WTC11 (cell line): Measurements from ENCODE around the gene DUSP2. TPM values are rescaled to one million over a fixed set of nuclear protein-coding genes. Genes with fewer than 3 reads are reported as not detected.

Experiments used
- ATAC-seq: fragments of 200-7000 bp; cut with Tn5 transposase; 2 replicates; pipeline ENCODE4 v1.10.0; 2021; ENCODE audit warnings: mild to moderate bottlenecking, moderate library complexity
- CTCF ChIA-PET: fragments of 300-600 bp; sonication (Branson Sonifier 250); formaldehyde crosslinking; loops from one replicate; lab custom pipeline; 2021; ENCODE audit warnings: antibody characterized with exemption; lab: Charles Lee
- POLR2A ChIA-PET: fragments of 350-600 bp; sonication (Branson Sonifier 250); formaldehyde crosslinking; loops from one replicate; lab custom pipeline; 2021; ENCODE audit warnings: antibody characterized with exemption; lab: Charles Lee
- DNase-seq: peaks from one replicate; pipeline ENCODE4 v3.0.0; 2021; ENCODE audit warnings: low spot score
- H3K27ac Mint-ChIP-seq: 2 replicates; pipeline ENCODE4 v1.8.0; 2021; ENCODE audit warnings: mixed read lengths
- H3K27me3 Mint-ChIP-seq: 2 replicates; pipeline ENCODE4 v1.8.0; 2021; ENCODE audit warnings: low read depth, mild to moderate bottlenecking, moderate library complexity, mixed read lengths
- H3K36me3 Mint-ChIP-seq: 2 replicates; pipeline ENCODE4 v1.8.0; 2021; ENCODE audit warnings: mixed read lengths
- H3K4me1 Mint-ChIP-seq: 2 replicates; pipeline ENCODE4 v1.8.0; 2022; ENCODE audit warnings: mixed read lengths
- H3K4me3 Mint-ChIP-seq: 2 replicates; pipeline ENCODE4 v1.8.0; 2021; ENCODE audit warnings: mild to moderate bottlenecking, moderate library complexity, mixed read lengths
- H3K9me3 Mint-ChIP-seq: 2 replicates; pipeline ENCODE4 v1.8.0; 2021; ENCODE audit warnings: mixed read lengths
- CREM ChIP-seq: sonication (generic); formaldehyde crosslinking; IDR thresholded peaks from 2 replicates; pipeline ENCODE4 v1.8.1; 2022; ENCODE audit warnings: mild to moderate bottlenecking, missing genetic modification reagents, moderate library complexity
- ESRRA ChIP-seq: sonication (generic); formaldehyde crosslinking; IDR thresholded peaks from 2 replicates; pipeline ENCODE4 v1.8.1; 2022; ENCODE audit warnings: mild to moderate bottlenecking, missing genetic modification reagents, borderline replicate concordance
- FOXP1 ChIP-seq: sonication (generic); formaldehyde crosslinking; IDR thresholded peaks from 2 replicates; pipeline ENCODE4 v1.8.0; 2022; ENCODE audit warnings: missing genetic modification reagents, mild to moderate bottlenecking, moderate library complexity, borderline replicate concordance
- FOXP4 ChIP-seq: sonication (generic); formaldehyde crosslinking; IDR thresholded peaks from 2 replicates; pipeline ENCODE4 v1.8.0; 2022; ENCODE audit warnings: mild to moderate bottlenecking, missing genetic modification reagents
- GTF2I ChIP-seq: fragments of 250-450 bp; sonication (Bioruptor Pico); conservative IDR thresholded peaks from 2 replicates; pipeline ENCODE4 v1.4.0; 2021; ENCODE audit warnings: mild to moderate bottlenecking
- MYBL2 ChIP-seq: sonication (generic); formaldehyde crosslinking; IDR thresholded peaks from 2 replicates; pipeline ENCODE4 v1.8.1; 2023; ENCODE audit warnings: mild to moderate bottlenecking, moderate library complexity, missing genetic modification reagents
- NR1H2 ChIP-seq: sonication (generic); formaldehyde crosslinking; IDR thresholded peaks from 2 replicates; pipeline ENCODE4 v1.9.0; 2021; ENCODE audit warnings: mild to moderate bottlenecking, moderate library complexity, missing genetic modification reagents
- OVOL2 ChIP-seq: fragments of 250-450 bp; sonication (Bioruptor Pico); IDR thresholded peaks from 2 replicates; pipeline ENCODE4 v1.9.0; 2021; ENCODE audit warnings: mild to moderate bottlenecking, borderline replicate concordance
- SMAD4 ChIP-seq: sonication (generic); formaldehyde crosslinking; IDR thresholded peaks from 2 replicates; pipeline ENCODE4 v1.8.0; 2022; ENCODE audit warnings: mild to moderate bottlenecking, missing genetic modification reagents
- SOX15 ChIP-seq: fragments of 250-450 bp; sonication (Bioruptor Pico); IDR thresholded peaks from 2 replicates; pipeline ENCODE4 v1.9.0; 2021; ENCODE audit warnings: mild to moderate bottlenecking
- ZBTB21 ChIP-seq: sonication (generic); formaldehyde crosslinking; IDR thresholded peaks from 2 replicates; pipeline ENCODE4 v1.8.1; 2023; ENCODE audit warnings: mild to moderate bottlenecking, missing genetic modification reagents, borderline replicate concordance
- total RNA-seq: library from RNA; stranded (reverse); gene quantifications from 3 replicates; pipeline ENCODE4 v1.2.3, GENCODE V29; 2021
- TF ChIP-seq, protein P1 (sequence below): sonication (generic); formaldehyde crosslinking; IDR thresholded peaks from 2 replicates; pipeline ENCODE4 v1.8.1; 2022; ENCODE audit warnings: mild to moderate bottlenecking, moderate library complexity, missing genetic modification reagents
- TF ChIP-seq, protein P2 (sequence below): fragments of 250-450 bp; sonication (Bioruptor Pico); IDR thresholded peaks from 2 replicates; pipeline ENCODE4 v2.1.2; 2022; ENCODE audit warnings: mild to moderate bottlenecking, moderate library complexity
- TF ChIP-seq, protein P3 (sequence below): fragments of 250-450 bp; sonication (Bioruptor Pico); IDR thresholded peaks from 2 replicates; pipeline ENCODE4 v1.9.0; 2021; ENCODE audit warnings: moderate library complexity, mild to moderate bottlenecking, inconsistent platforms, borderline replicate concordance

Gene DUSP2
- total RNA-seq, 1 experiment from 2014 or later = 4.7 TPM

- TF ChIP-seq, protein P1, sequence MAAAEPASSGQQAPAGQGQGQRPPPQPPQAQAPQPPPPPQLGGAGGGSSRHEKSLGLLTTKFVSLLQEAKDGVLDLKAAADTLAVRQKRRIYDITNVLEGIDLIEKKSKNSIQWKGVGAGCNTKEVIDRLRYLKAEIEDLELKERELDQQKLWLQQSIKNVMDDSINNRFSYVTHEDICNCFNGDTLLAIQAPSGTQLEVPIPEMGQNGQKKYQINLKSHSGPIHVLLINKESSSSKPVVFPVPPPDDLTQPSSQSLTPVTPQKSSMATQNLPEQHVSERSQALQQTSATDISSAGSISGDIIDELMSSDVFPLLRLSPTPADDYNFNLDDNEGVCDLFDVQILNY = no peak
- TF ChIP-seq, protein P2, sequence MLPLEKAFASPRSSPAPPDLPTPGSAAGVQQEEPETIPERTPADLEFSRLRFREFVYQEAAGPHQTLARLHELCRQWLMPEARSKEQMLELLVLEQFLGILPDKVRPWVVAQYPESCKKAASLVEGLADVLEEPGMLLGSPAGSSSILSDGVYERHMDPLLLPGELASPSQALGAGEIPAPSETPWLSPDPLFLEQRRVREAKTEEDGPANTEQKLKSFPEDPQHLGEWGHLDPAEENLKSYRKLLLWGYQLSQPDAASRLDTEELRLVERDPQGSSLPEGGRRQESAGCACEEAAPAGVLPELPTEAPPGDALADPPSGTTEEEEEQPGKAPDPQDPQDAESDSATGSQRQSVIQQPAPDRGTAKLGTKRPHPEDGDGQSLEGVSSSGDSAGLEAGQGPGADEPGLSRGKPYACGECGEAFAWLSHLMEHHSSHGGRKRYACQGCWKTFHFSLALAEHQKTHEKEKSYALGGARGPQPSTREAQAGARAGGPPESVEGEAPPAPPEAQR (CRISPR knock-in tag) = no peak
- no peak for TF ChIP-seq SOX15
- no peak for TF ChIP-seq ESRRA (CRISPR knock-in tag)
- DNase-seq (no peak), ATAC-seq (no peak)
- POLR2A ChIA-PET = interaction anchor here (0.5 kb wide), 1 partner anchor 113 kb away, joined by 4 read pairs; no protein-coding TSS in a partner anchor
- Mint-ChIP-seq H3K27me3 (no peaks in the 10 kb centered on the region; the same call in 1 of the 2 replicates), H3K4me1 (peaks cover 22% of the 10 kb centered on the region), H3K4me3 (no peak overlapping the region), H3K9me3 (peaks cover 3% of the 10 kb centered on the region; the same call in 1 of the 2 replicates), H3K36me3 (no peaks in the 10 kb centered on the region), H3K27ac (no peak overlapping the region)
- CTCF ChIA-PET = interaction anchor here (0.8 to 3.9 kb wide), 3 partner anchors 13 to 134 kb away, joined by 3 to 23 read pairs (median 7); no protein-coding TSS in a partner anchor
Observed at GRCh38 chr2:96156926-96157648, 11.8 kb upstream of the DUSP2 start.

GRCh38 chr2:96156011-96156820 is 11.0 kb upstream of the DUSP2 start:
- DNase-seq = no peak
- H3K4me3 Mint-ChIP-seq = no peak overlapping the region
- peaks cover 3% of the 10 kb centered on the region; the same call in 1 of the 2 replicates for H3K9me3 Mint-ChIP-seq
- no peak for ATAC-seq
- peaks cover 30% of the 10 kb centered on the region for H3K4me1 Mint-ChIP-seq
- TF ChIP-seq FOXP1 (CRISPR knock-in tag) = no peak
- TF ChIP-seq, protein P3, sequence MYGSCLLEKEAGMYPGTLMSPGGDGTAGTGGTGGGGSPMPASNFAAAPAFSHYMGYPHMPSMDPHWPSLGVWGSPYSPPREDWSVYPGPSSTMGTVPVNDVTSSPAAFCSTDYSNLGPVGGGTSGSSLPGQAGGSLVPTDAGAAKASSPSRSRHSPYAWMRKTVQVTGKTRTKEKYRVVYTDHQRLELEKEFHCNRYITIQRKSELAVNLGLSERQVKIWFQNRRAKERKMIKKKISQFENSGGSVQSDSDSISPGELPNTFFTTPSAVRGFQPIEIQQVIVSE (CRISPR knock-in tag) = no peak
- TF ChIP-seq SOX15 = no peak
- no peak for TF ChIP-seq ZBTB21
- TF ChIP-seq OVOL2 (CRISPR knock-in tag) = no peak
- no peak for TF ChIP-seq MYBL2 (CRISPR knock-in tag)
- TF ChIP-seq FOXP4 (CRISPR knock-in tag) = no peak
- no peak for TF ChIP-seq SMAD4 (CRISPR knock-in tag)
- H3K27ac Mint-ChIP-seq = no peak overlapping the region
- H3K36me3 Mint-ChIP-seq = no peaks in the 10 kb centered on the region
- POLR2A ChIA-PET = interaction anchor here (0.5 to 0.7 kb wide), 2 partner anchors 52 to 114 kb away, joined by 3 to 4 read pairs; partner anchors contain the start of gene STARD7
- H3K27me3 Mint-ChIP-seq = no peaks in the 10 kb centered on the region; the same call in 1 of the 2 replicates
- CTCF ChIA-PET = interaction anchor here (0.8 to 3.9 kb wide), 3 partner anchors 12 to 18 kb away, joined by 3 to 23 read pairs (median 4); no protein-coding TSS in a partner anchor

- no peak for ATAC-seq
- no peaks in the 10 kb centered on the region for H3K36me3 Mint-ChIP-seq
- peaks cover 30% of the 10 kb centered on the region for H3K4me1 Mint-ChIP-seq
- CTCF ChIA-PET = interaction anchor here (0.8 to 1.0 kb wide), 4 partner anchors 15 to 20 kb away, joined by 3 to 4 read pairs (median 4); partner anchors contain the start of gene ASTL
- H3K27ac Mint-ChIP-seq = no peak overlapping the region
- H3K9me3 Mint-ChIP-seq = no peaks in the 10 kb centered on the region
- TF ChIP-seq SOX15 = no peak
- TF ChIP-seq GTF2I (CRISPR knock-in tag) = no peak
- TF ChIP-seq, protein P2 (CRISPR knock-in tag) = no peak
- TF ChIP-seq ZBTB21 = no peak
- no peak for TF ChIP-seq NR1H2
- TF ChIP-seq CREM (CRISPR knock-in tag) = no peak
- TF ChIP-seq, all 79 proteins: peak for 0
- DNase-seq = no peak
- Mint-ChIP-seq H3K27me3 (no peaks in the 10 kb centered on the region; the same call in 1 of the 2 replicates), H3K4me3 (no peak overlapping the region)
- POLR2A ChIA-PET = no interaction called here
Observed at GRCh38 chr2:96154506-96155380, 9.5 kb upstream of the DUSP2 start.
